H1 (cell line): ENCODE results near the gene RAB3IP. TPM values are rescaled to one million over a fixed set of nuclear protein-coding genes. Genes with fewer than 3 reads are reported as not detected.

Experiments
- CTCF ChIA-PET: fragments of 300-600 bp; sonication (Branson Sonifier 250); formaldehyde crosslinking; loops from one replicate; lab custom pipeline; 2021; ENCODE audit not compliant: partially characterized antibody; lab: Charles Lee
- POLR2A ChIA-PET: fragments of 300-600 bp; sonication (Branson Sonifier 250); formaldehyde crosslinking; loops from one replicate; lab custom pipeline; 2021; ENCODE audit warnings: inconsistent platforms; ENCODE audit not compliant: partially characterized antibody; lab: Charles Lee
- DNase-seq, 2 experiments: peaks; one replicate each; pipeline versions ENCODE4 v3.0.0 to v3.0.0-alpha.2; 2010 to 2022; ENCODE audit warnings: low spot score in 2 of 2, low read depth in 1 of 2, mixed read lengths in 1 of 2
- FAIRE-seq: peaks from 2 replicates; lab custom pipeline; 2011; peaks lifted over from hg19 to GRCh38; lab: Jason Lieb, UNC
- H2AFZ ChIP-seq: 2 replicates; pipeline ENCODE4 v1.8.1; 2012; ENCODE audit warnings: low read length, inconsistent platforms
- H2AK5ac ChIP-seq: 2 replicates; pipeline ENCODE4 v1.6.1; 2013; ENCODE audit warnings: low read depth, low read length
- H2BK120ac ChIP-seq: replicated peaks from 2 replicates; pipeline ENCODE3; 2013; ENCODE audit warnings: low read depth, low read length, inconsistent platforms
- H2BK12ac ChIP-seq: 2 replicates; pipeline ENCODE4 v1.6.1; 2013; ENCODE audit warnings: low read depth, low read length
- H2BK15ac ChIP-seq: 2 replicates; pipeline ENCODE4 v1.6.1; 2013; ENCODE audit warnings: low read length
- H2BK20ac ChIP-seq: 2 replicates; pipeline ENCODE4 v1.6.1; 2013; ENCODE audit warnings: low read length
- H2BK5ac ChIP-seq: 2 replicates; pipeline ENCODE4 v1.6.1; 2013; ENCODE audit warnings: low read depth, low read length
- H3K14ac ChIP-seq: 2 replicates; pipeline ENCODE4 v1.6.1; 2013; ENCODE audit warnings: inconsistent platforms; ENCODE audit not compliant: insufficient read length
- H3K18ac ChIP-seq: 2 replicates; pipeline ENCODE4 v1.6.1; 2013; ENCODE audit warnings: low read length; ENCODE audit errors: extremely low read depth
- H3K23ac ChIP-seq: 2 replicates; pipeline ENCODE4 v1.6.1; 2013; ENCODE audit warnings: inconsistent platforms; ENCODE audit not compliant: insufficient read length
- H3K23me2 ChIP-seq: 2 replicates; pipeline ENCODE4 v1.6.1; 2013; ENCODE audit warnings: low read depth, low read length
- H3K27ac ChIP-seq: 2 replicates; pipeline ENCODE4 v1.6.1; 2011; ENCODE audit warnings: low read depth, low read length, inconsistent platforms
- H3K27me3 ChIP-seq, 4 experiments: replicated peaks in 1 of 4; 1 replicate in 1 of 4; 2 replicates in 3 of 4; pipeline versions ENCODE4 v1.6.1 to v1.8.1; 2011 to 2013; ENCODE audit warnings: low read length in 3 of 4, mild to moderate bottlenecking in 3 of 4, inconsistent platforms in 2 of 4, mixed read lengths in 2 of 4, moderate library complexity in 1 of 4; ENCODE audit not compliant: control insufficient read depth in 3 of 4, insufficient read depth in 3 of 4; ENCODE audit errors: extremely low read depth in 1 of 4
- H3K36me3 ChIP-seq, 4 experiments: 2 replicates each; pipeline versions ENCODE4 v1.6.1 to v1.8.1; 2011 to 2013; ENCODE audit warnings: mild to moderate bottlenecking in 4 of 4, low read length in 3 of 4, moderate library complexity in 2 of 4, control low read depth in 1 of 4, inconsistent platforms in 1 of 4; ENCODE audit not compliant: insufficient read depth in 4 of 4, control insufficient read depth in 2 of 4
- H3K4ac ChIP-seq: replicated peaks from 2 replicates; pipeline ENCODE3; 2013; ENCODE audit warnings: low read length, low read depth, mixed read lengths, inconsistent platforms; ENCODE audit not compliant: insufficient read length
- H3K4me1 ChIP-seq, 4 experiments: replicated peaks in 1 of 4; 1 replicate in 1 of 4; 2 replicates in 3 of 4; pipeline versions ENCODE4 v1.6.1 to v1.8.1; 2011 to 2013; ENCODE audit warnings: low read length in 3 of 4, inconsistent platforms in 2 of 4, mixed read lengths in 1 of 4; ENCODE audit not compliant: insufficient read depth in 4 of 4, control insufficient read depth in 3 of 4
- H3K4me2 ChIP-seq, 2 experiments: 2 replicates each; pipeline versions ENCODE4 v1.6.1 to v1.8.1; 2011 to 2013; ENCODE audit warnings: low read depth in 2 of 2, low read length in 2 of 2, control low read depth in 1 of 2, inconsistent platforms in 1 of 2, mild to moderate bottlenecking in 1 of 2; ENCODE audit not compliant: insufficient read depth in 1 of 2
- H3K4me3 ChIP-seq, 4 experiments: fragments of 200-600, 300-600 bp in 1 of 4; sonication (generic), shearing (Covaris generic), sonication (Bioruptor Twin) in 1 of 4; 2 replicates each; pipeline versions ENCODE4 v1.5.1 to v1.8.1; 2011 to 2016; ENCODE audit warnings: low read length in 4 of 4, low read depth in 3 of 4, control low read depth in 2 of 4, inconsistent platforms in 2 of 4, mild to moderate bottlenecking in 2 of 4, mixed read lengths in 1 of 4, moderate library complexity in 1 of 4; ENCODE audit not compliant: insufficient read depth in 2 of 4; ENCODE audit errors: extremely low read depth in 1 of 4
- H3K56ac ChIP-seq: replicated peaks from 2 replicates; pipeline ENCODE3; 2013; ENCODE audit warnings: low read depth, mild to moderate bottlenecking, mixed read lengths, low read length, inconsistent platforms; ENCODE audit not compliant: insufficient read length
- H3K79me1 ChIP-seq: 2 replicates; pipeline ENCODE4 v1.6.1; 2013; ENCODE audit warnings: low read depth, low read length, control low read depth
- H3K79me2 ChIP-seq, 2 experiments: 2 replicates each; pipeline versions ENCODE4 v1.6.1 to v1.8.1; 2012 to 2013; ENCODE audit warnings: low read length in 2 of 2, mild to moderate bottlenecking in 2 of 2, inconsistent platforms in 1 of 2; ENCODE audit not compliant: insufficient read depth in 2 of 2, control insufficient read depth in 1 of 2
- H3K9ac ChIP-seq, 4 experiments: replicated peaks in 1 of 4; 1 replicate in 1 of 4; 2 replicates in 3 of 4; pipeline versions ENCODE4 v1.6.1 to v1.8.1; 2011 to 2013; ENCODE audit warnings: low read depth in 3 of 4, low read length in 3 of 4, control low read depth in 2 of 4, mild to moderate bottlenecking in 2 of 4, moderate library complexity in 2 of 4, inconsistent platforms in 1 of 4; ENCODE audit errors: extremely low read depth in 1 of 4
- H3K9me3 ChIP-seq, 2 experiments: 2 replicates each; pipeline versions ENCODE4 v1.6.1 to v1.8.1; 2012 to 2013; ENCODE audit warnings: mild to moderate bottlenecking in 2 of 2, moderate library complexity in 2 of 2, control low read depth in 1 of 2, inconsistent platforms in 1 of 2, low read depth in 1 of 2, low read length in 1 of 2, mixed read lengths in 1 of 2; ENCODE audit not compliant: insufficient read depth in 2 of 2
- H4K20me1 ChIP-seq, 2 experiments: replicated peaks in 1 of 2; 2 replicates each; pipeline versions ENCODE3 to v1.8.1; 2011 to 2013; ENCODE audit warnings: inconsistent platforms in 2 of 2, low read length in 2 of 2, mild to moderate bottlenecking in 1 of 2; ENCODE audit not compliant: insufficient read depth in 2 of 2, control insufficient read depth in 1 of 2
- H4K5ac ChIP-seq: 2 replicates; pipeline ENCODE4 v1.6.1; 2013; ENCODE audit warnings: low read length, low read depth, mixed read lengths, inconsistent platforms; ENCODE audit not compliant: insufficient read length
- H4K8ac ChIP-seq: 2 replicates; pipeline ENCODE4 v1.8.0; 2013; ENCODE audit warnings: mild to moderate bottlenecking, moderate library complexity, low read length, inconsistent platforms; ENCODE audit not compliant: insufficient read depth; ENCODE audit errors: extremely low read depth
- H4K91ac ChIP-seq: replicated peaks from 2 replicates; pipeline ENCODE3; 2013; ENCODE audit warnings: low read length, mixed read lengths, inconsistent platforms; ENCODE audit not compliant: insufficient read length
- WGBS, 2 experiments: shearing (Covaris generic) in 1 of 2; methylation state at CpG; one replicate each; pipeline versions ENCODE4 v1.1.6 to v1.1.7; 2013 to 2015; ENCODE audit warnings: low lambda C conversion rate in 2 of 2, mixed read lengths in 2 of 2, inconsistent platforms in 1 of 2, low coverage in 1 of 2, missing lambda C conversion rate in 1 of 2; ENCODE audit not compliant: insufficient replicate concordance in 2 of 2, insufficient coverage in 1 of 2, insufficient read length in 1 of 2; ENCODE audit errors: extremely low coverage in 1 of 2, missing lambda C conversion rate in 1 of 2; 5-methylcytosine and 5-hydroxymethylcytosine counted together
- polyA plus RNA-seq, 7 experiments: library from polyadenylated mRNA; depleted of rRNA in 3 of 7; stranded (reverse) in 5 of 7; unstranded in 2 of 7; fragments of >200 nt in 5 of 7; fragments of 200-250 nt in 2 of 7; gene quantifications; 1 replicate in 5 of 7; 2 replicates in 1 of 7; 4 replicates in 1 of 7; pipeline versions ENCODE4 v1.2.1 to v1.2.3, GENCODE V29; 2011 to 2013; ENCODE audit warnings: missing spikeins in 2 of 7, mixed read lengths in 2 of 7
- total RNA-seq: library from RNA; stranded (reverse); fragmentation: NEBNext Ultra II Directional; extraction: Animal tissue kit (Norgen Biotek cat#: 25700); gene quantifications from 2 replicates; pipeline ENCODE4 v1.2.1, GENCODE V29; 2021
- TF ChIP-seq, protein P1 (sequence below): IDR thresholded peaks from 2 replicates; pipeline ENCODE4 v1.6.1; 2012; ENCODE audit warnings: low read length, inconsistent platforms
- TF ChIP-seq, protein P2 (sequence below), 3 experiments: IDR thresholded peaks; 1 replicate in 2 of 3; 2 replicates in 1 of 3; pipeline versions ENCODE4 v1.5.1 to v1.6.1; 2011; ENCODE audit warnings: low read length in 3 of 3, mild to moderate bottlenecking in 3 of 3, inconsistent platforms in 2 of 3, low read depth in 1 of 3, moderate library complexity in 1 of 3; ENCODE audit not compliant: insufficient read depth in 1 of 3; ENCODE audit errors: control extremely low read depth in 1 of 3

Gene RAB3IP
- total and polyA plus RNA-seq, 2 of the 8 experiments (the other 6 are each of a cell fraction or from before 2014, with no cell fraction given) = 17.7 to 34.6 TPM

DNA sequence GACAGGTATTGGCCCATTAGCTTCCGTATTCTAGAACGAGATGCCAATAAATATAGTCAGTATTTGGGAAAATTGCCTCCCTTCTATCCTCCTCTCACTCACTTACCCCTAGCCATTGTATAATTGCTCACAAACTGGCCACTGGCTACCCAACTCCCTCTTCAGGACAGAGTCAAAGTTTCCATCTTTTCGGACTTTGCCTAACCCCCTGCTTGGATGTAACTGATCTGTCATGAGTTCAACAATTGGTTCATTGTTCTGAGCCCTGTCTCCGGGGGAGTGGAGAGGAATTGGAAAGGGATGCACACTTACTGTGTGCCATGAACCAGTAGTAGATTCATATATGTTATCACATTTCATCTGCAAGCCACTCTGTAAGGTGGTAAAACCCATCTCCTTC, 98.5 kb downstream of the RAB3IP start:
- Histone ChIP-seq H2BK12ac (no peak overlapping the region), H4K5ac (no peak overlapping the region), H3K4me3 (no peak overlapping the region), H4K91ac (no peak overlapping the region), H3K56ac (no peak overlapping the region), H3K36me3 (no peaks in the 10 kb centered on the region), H2BK20ac (no peak overlapping the region), H2BK15ac (no peak overlapping the region), H2AFZ (no peak overlapping the region; the same call in 1 of the 2 replicates), H3K4me2 (no peak overlapping the region), H3K27ac (no peak overlapping the region), H4K8ac (no peak overlapping the region), H3K14ac (no peak overlapping the region), H3K23ac (no peak overlapping the region), H4K20me1 (no peaks in the 10 kb centered on the region), H3K79me2 (no peaks in the 10 kb centered on the region), H3K18ac (no peak overlapping the region), H3K79me1 (no peaks in the 10 kb centered on the region), H3K9ac (no peak overlapping the region), H3K4ac (no peak overlapping the region), H2BK120ac (no peak overlapping the region), H2BK5ac (no peak overlapping the region), H3K23me2 (no peaks in the 10 kb centered on the region; the same call in 1 of the 2 replicates), H3K4me1 (no peaks in the 10 kb centered on the region; a peak in 1 of 7 replicates), H3K9me3 (no peaks in the 10 kb centered on the region), H2AK5ac (no peak overlapping the region), H3K27me3 (no peaks in the 10 kb centered on the region)
- CTCF ChIA-PET = interaction anchor here (0.7 to 1.5 kb wide), 2 partner anchors 51 to 849 kb away, joined by 3 to 4 read pairs; no protein-coding TSS in a partner anchor
- DNase-seq (no peak), FAIRE-seq (no peak)
- TF ChIP-seq, protein P1, sequence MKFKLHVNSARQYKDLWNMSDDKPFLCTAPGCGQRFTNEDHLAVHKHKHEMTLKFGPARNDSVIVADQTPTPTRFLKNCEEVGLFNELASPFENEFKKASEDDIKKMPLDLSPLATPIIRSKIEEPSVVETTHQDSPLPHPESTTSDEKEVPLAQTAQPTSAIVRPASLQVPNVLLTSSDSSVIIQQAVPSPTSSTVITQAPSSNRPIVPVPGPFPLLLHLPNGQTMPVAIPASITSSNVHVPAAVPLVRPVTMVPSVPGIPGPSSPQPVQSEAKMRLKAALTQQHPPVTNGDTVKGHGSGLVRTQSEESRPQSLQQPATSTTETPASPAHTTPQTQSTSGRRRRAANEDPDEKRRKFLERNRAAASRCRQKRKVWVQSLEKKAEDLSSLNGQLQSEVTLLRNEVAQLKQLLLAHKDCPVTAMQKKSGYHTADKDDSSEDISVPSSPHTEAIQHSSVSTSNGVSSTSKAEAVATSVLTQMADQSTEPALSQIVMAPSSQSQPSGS = no peak
- TF ChIP-seq, protein P2, sequence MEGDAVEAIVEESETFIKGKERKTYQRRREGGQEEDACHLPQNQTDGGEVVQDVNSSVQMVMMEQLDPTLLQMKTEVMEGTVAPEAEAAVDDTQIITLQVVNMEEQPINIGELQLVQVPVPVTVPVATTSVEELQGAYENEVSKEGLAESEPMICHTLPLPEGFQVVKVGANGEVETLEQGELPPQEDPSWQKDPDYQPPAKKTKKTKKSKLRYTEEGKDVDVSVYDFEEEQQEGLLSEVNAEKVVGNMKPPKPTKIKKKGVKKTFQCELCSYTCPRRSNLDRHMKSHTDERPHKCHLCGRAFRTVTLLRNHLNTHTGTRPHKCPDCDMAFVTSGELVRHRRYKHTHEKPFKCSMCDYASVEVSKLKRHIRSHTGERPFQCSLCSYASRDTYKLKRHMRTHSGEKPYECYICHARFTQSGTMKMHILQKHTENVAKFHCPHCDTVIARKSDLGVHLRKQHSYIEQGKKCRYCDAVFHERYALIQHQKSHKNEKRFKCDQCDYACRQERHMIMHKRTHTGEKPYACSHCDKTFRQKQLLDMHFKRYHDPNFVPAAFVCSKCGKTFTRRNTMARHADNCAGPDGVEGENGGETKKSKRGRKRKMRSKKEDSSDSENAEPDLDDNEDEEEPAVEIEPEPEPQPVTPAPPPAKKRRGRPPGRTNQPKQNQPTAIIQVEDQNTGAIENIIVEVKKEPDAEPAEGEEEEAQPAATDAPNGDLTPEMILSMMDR (IDR thresholded peaks at IDR 0.05; ENCODE audit: control extremely low read depth in 1 of 3, insufficient read depth in 1 of 3, low read depth in 1 of 3, low read length in 3 of 3) = peak in 1 of 3 experiments; percentile 1; a peak in 1 of 4 replicates
- 93% methylated on average over 4 of the region's 4 CpGs; no CpG with 5 or more reads in 1 of the 2 experiments for WGBS, 2 experiments
- POLR2A ChIA-PET = no interaction called here
